Activated T-helper 1 cell treated with Interleukin-2 at 50 U/mL for 16 hours (primary cell): Measurements from ENCODE around the gene KLHL40.

ENCODE experiments used
- DNase-seq: peaks from one replicate; pipeline ENCODE4 v3.0.0-alpha.2; 2020; ENCODE audit warnings: low read depth

The KLHL40 gene

DNA sequence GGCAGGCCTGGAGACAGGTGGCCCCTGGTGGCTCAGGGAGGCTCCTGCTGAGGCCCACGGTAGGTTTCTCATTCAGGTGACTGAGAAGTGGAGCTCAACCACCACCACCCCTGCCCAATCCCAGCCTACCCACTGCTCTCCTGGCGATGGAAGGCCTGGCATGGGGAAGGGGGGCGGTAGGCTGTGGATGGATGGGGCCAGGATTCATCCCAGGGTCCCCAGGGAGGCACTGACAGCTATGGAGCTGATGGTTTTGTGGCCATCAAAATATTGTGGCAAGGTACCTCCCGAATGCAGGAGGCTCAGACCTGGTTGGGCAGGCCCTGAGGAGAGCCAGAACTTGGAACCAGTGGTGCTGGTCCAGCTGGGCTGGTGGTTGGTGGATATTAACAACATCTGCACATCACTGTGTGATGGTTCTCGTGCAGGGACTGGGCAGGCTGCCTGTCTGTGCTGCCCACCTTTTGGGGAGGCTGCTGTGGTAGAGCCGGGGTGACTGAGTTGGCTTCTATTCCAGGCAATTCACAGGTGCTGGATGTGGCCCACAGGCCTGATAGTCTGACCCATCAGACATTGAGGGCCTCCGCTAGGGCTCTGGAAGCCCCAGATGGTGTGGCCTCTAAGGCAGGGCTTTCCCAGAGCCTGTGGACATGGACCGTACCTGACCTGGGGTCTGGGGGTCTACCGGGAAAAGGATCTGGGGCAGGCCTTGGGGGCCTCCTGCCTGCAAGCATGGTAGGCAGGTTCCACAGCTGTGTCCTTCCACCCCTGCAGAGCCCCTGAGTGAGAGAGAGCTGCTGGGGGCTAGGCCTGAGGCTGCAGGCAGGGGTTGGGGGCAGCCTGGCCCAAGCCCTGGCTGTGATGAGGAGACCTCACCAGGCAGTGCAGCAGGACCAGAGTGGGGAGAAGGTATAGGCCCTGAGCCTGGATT is 28.4 kb upstream of the KLHL40 start:
- DNase-seq, result no peak

DNA sequence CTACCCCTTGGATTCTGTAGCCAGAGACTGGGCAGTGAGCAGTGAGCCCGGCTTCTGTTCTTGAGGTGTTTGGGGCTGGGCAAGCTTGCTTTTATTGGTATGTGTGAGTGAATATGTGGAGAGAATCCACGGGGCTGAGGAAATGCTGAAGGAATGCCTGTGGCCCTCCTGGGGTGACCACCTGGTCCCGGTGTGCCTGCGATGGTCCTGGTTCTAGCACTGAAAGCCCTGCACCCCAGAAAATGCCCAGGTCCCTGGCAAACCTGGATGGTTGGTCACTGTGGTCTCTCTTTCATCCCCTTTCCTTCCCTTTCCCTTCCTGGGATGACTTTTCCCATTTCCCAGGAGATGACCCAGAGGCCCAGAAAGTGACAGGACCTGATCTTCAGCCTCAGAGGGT is 27.7 kb upstream of the KLHL40 start:
- no peak for DNase-seq

DNA sequence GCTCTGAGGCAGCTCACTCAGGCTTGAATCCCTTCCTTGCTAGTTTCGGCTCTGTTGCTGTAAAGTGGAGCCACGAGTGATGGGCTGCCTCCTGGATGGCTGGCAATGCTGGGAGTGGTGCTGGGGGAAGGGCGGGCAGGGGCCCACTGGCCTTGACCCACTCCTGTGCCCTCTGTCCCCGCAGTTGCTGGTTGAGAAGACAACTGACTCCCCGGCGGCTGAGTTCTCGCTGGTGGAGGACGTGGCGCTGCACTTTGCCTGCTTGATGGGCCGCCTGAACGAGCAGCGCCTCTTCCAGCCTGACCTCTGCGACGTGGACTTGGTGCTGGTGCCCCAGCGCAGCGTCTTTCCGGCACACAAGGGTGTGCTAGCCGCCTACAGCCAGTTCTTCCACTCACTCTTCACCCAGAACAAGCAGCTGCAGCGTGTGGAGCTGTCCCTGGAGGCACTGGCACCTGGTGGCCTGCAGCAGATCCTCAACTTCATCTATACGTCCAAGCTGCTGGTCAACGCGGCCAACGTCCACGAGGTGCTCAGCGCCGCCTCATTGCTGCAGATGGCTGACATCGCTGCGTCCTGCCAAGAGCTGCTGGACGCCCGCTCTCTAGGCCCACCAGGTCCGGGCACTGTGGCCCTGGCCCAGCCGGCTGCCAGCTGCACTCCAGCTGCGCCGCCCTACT is 27.1 kb upstream of the KLHL40 start:
- no peak for DNase-seq

DNA sequence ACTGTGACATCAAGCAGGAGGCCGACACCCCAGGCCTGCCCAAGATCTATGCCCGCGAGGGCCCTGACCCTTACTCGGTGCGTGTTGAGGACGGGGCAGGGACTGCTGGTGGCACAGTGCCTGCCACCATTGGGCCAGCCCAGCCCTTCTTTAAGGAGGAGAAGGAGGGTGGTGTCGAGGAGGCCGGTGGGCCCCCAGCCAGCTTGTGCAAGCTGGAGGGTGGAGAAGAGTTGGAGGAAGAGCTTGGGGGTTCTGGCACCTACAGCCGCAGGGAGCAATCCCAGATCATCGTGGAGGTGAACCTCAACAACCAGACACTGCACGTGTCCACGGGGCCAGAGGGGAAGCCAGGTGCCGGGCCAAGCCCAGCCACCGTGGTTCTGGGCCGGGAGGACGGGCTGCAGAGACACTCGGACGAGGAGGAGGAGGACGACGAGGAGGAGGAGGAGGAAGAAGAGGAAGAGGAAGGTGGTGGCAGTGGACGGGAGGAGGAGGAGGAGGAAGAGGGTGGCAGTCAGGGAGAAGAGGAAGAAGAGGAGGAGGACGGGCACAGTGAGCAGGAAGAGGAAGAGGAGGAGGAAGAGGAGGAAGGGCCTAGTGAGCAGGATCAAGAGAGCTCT is 26.5 kb upstream of the KLHL40 start:
- no peak for DNase-seq

DNA sequence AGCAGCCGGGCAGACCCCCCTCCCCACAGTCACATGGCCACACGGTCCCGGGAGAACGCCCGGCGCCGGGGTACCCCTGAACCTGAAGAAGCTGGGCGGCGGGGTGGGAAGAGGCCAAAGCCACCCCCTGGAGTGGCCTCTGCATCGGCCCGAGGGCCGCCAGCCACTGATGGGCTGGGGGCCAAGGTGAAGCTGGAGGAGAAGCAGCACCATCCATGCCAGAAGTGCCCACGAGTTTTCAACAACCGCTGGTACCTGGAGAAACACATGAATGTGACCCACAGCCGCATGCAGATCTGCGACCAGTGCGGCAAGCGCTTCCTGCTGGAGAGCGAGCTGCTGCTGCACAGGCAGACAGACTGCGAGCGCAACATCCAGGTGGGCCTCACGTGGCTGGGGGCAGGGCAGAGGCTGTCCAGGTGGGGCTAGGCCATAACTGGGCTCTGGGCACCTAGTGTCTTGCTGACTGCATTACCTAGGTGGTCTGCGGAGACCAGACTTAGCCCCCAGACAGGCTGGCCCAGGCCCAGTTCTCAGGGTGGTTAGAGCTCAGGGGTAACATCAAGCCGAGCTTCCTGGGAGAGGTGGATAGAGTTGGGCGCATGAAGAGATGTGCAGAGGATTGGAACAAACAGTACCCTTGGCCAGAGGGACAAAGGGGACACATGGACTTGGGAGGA is 25.7 kb upstream of the KLHL40 start:
- DNase-seq, result no peak

DNA sequence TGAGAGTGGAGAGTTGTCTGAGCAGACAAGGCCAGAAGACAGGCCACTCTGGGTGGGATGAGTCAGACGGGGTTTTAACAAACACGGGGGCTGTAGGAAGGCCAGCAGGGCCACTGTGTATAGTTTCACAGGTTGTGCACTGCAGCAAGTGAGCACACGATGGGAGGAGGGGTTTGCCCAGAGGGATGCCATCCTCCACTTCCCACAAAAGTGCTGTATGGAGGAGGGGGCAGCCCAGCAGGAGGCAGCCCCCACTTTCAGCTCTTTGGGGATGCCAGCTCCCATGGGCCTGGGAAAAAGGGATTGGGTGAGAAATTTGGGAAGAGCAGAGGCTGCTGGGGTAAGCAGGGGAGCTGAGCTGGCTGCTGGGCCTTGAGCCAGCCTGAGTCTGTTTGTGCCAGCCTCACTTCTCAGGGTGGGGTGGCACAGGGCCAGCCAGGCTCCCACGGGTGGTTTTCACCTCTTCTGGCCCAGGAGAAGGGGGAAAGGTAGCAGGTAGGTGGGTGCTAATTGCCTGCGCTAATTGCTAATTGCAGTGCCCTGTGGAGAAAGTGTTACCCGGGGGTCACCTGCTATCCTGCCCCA is 25.1 kb upstream of the KLHL40 start:
- no peak for DNase-seq

DNA sequence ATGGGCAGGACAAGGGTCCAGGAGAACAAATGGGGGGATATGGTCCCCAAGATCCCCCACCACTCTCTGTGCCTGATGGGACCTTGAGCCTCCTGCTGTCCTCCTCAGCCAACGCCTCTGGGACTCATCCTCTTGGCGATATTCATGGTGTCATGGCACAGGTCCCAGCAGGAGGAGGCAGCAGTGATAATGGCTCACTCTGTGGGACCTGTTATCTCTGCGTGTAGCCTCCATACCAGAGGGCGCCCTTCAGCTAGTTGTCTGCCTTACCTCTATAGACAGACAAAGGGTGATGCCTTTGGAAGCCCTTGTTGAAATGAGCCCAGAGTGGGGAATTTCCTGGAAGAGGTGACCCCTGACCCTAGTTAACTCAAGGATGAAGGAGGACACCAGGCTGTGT is 24.4 kb upstream of the KLHL40 start:
- DNase-seq, result no peak

DNA sequence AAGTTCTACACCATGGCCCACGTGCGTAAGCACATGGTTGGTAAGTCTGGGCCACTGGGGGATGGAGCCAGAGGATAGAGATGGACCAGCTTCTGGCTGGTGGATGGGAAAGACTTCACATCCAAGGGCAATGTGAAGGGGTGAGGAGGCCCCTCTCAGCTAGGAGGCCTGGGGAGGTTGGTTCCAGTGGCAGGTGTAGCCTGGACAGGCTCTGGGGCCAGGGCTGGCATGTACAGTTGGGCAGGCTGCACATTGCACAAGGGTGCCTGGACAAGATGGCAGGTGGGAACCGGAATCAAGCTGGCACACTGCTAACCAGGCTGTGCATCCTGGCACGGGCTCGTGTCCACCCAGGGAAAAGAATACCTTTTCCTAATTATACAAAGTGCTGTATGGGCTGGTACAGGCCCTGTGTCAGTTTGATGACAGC is 23.7 kb upstream of the KLHL40 start:
- DNase-seq, result no peak

DNA sequence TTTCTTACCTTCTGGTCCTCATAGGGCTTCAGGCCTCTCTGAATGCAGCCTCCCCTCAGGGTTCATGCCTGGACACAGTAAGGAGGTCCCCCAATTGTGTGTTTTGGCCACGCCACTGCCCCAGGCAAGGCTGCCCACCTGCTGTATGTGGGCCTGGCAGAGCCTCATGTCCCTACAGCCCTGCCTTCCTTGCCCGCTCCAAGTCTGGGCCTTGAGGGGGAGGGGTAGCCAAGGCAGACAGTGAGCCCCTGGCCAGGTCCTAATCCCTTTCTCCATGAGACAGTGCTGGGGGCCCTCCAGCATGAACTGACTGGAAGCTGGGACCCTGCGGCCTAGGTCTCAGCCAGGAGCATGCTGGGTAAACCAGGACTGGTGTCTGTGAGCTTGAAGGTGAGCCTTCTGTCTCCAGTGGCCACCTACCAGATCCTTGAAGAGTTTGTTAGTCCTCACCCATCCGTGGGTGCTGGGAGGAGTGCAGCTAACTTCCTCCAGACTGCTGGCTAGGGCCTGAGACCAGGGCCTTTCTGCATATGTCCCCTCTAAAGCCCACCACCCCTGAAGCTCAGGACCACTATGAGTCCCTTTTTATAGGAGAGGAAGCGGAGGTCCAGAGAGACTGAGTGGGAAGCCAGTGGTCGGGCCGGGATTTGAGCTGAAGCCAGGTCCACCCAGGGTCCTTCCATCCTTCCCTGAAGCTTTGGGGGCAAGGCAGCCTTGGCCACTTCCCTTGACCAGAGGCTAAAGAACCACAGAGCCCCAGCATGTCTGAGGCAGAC is 23.1 kb upstream of the KLHL40 start:
- no peak for DNase-seq

DNA sequence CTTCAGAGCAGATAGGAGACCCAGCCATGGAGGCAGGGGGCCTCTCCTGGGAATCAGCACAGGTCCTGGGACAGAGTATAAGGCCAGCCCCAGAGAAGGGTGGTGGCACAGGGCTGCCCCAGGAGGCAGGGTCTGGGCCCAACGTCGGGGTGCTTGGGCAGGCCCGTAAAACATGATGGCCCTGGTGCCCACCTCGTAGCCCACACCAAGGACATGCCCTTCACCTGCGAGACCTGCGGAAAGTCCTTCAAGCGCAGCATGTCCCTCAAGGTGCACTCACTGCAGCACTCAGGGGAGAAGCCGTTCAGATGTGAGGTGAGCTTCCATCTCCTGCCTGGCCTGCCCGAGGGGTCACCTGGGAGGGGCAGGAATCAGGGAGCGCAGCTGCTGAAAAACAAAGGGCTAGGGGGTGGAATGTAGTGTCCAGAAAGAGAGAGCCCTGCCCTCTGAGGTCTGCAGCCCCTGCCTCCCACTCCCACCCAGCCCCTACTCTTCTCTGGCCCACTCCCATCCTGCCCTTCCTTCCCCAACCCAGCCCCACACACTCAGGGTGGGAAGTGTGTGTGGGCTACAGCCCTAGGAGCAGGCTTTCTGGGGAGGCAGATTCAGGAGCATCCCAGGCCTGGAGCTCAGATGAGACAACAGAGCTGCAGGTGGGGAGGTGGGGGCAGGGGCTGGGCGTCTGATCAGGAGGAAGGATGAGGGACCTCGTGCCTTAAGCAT is 22.4 kb upstream of the KLHL40 start:
- no peak for DNase-seq

DNA sequence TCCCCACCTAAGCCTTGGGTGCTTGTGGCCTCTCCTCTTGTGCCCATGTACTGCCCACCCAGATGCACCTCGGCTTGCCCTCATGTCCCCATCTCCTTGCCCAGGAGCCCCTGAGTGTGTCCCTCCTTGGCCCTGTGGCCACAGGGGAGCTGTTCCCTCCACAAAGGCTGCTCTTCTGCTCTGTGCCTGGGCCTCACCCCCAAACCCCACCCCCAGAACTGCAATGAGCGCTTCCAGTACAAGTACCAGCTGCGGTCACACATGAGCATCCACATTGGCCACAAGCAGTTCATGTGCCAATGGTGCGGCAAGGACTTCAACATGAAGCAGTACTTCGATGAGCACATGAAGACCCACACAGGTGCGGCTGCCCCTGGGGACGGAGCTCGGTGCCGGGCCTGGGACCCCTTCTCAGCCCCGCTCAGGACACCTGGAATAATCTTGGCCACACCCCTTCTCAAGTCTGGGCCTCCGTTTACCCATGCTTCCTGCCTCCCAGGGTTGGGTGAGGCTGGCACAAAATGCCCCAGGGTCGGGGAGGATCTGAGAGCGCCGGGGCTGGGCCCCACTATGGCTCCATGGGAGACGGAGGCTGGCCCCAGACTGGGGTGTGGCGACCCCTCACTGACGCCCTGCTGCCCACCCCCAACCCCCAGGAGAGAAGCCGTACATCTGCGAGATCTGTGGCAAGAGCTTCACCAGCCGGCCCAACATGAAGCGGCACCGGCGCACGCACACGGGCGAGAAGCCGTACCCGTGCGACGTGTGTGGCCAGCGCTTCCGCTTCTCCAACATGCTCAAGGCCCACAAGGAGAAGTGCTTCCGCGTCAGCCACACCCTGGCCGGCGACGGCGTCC is 21.5 kb upstream of the KLHL40 start:
- no peak for DNase-seq

DNA sequence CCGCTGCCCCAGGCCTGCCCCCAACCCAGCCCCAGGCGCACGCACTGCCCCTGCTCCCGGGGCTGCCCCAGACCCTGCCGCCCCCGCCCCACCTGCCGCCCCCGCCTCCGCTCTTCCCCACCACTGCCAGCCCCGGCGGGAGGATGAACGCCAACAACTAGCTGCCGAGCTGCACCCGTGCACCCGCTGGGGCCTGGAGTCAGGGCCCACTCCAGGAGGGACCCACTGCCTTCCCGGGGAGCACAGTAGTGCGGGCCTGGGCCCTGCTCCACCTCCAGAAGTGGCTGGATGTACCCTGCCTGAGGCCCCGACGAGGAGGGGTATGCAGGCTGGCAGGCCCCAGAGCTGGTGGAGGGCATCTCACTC is 20.9 kb upstream of the KLHL40 start:
- no peak for DNase-seq

DNA sequence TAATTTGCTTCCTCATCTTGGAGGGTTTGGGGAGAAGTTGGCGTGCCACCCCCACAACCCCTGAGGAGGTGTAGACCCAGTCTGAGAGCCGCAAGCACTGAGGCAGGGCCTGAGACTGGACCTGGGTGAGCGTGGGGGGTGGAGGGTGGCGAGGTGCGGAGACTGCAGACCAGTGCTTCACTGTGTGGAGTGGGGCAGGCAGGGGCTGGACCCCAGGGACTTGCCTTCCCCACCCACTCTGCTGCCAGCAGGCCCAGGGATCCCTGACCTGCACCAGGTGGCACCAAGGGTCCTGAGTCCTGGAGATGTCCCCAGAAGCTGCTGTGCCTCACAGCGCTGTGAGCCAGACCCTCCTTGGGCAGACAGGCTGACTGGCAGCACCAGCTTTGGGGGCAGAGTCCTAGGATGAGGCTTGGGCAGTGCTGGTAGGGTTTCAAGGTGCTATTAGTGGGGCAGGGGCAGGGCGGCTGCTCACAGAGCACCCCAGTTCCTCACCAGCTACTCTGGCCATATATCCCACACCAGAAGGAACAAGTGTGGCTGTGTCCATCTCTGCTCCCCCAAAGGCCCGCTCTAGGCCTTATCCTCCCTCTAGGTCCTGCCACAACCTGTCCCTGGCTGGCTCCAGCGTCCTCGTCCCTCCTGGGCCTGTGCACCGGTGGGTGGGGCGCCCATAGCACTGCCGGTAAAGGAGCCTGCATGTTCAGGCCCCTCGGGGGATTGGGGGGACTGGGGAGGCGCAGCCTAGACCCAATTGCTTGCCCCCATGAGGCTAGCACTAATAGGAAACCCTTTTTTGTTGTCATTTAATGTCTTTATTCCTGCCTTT is 20.1 kb upstream of the KLHL40 start:
- no peak for DNase-seq

DNA sequence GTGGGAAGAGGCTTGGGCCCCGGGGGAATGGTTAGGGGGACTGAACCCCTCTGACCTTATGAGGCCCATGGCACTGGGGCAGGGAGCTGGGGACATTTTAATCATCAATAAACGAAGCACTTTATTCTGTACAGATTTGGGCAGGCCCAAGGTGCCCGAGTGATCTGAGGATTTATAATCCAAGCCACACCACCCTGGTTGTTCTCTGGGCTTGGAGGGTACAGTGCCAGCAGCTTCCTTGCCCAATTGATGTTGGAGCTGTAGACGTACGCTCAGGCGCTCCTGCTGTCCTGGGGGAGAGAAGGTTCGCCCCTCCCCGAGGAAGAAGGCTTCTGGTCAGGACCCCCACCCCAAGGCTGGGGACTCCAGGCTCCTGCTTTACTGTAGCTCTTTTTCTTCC is 19.3 kb upstream of the KLHL40 start:
- DNase-seq, result no peak

DNA sequence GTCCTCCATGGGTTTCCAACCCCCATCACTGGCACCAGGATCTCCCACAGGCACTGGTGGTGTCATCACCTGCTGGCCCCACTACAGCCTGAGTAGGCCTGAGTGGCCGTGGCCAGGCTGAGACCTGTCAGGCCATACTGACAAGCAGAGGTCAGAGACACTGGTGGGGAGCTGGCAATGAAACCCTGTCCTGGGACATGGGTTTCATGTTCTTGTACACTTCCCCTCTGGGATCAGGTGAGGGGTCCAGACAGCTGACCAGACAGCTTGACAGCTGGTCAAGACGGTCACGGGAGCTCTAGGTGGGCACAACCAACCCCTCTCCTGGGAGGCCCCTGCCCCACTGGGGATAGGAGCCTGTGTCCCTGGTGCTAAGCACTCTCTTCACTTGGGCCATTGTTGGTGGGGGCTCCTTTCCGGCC is 18.7 kb upstream of the KLHL40 start:
- DNase-seq, result no peak

DNA sequence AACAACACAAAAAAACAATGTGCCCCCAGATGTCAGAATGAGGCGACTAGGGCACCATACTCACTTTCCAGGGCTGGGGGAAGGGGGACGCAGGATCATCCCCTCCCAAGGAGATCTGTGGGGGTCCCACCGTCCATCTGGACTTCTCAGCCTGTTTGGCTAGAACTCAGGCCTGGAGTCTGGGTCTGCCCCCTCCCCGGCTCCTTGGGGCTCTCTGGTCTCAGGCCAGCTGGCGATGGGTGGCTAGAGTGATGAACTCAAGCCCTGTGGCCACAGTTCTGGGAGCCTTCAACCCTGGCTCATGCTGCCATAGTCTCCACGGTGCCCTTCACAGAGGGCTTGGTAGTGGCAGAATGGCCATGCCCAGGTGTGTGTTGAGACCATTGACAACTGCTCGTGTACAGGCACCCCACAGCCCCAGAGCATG is 18.2 kb upstream of the KLHL40 start:
- no peak for DNase-seq

DNA sequence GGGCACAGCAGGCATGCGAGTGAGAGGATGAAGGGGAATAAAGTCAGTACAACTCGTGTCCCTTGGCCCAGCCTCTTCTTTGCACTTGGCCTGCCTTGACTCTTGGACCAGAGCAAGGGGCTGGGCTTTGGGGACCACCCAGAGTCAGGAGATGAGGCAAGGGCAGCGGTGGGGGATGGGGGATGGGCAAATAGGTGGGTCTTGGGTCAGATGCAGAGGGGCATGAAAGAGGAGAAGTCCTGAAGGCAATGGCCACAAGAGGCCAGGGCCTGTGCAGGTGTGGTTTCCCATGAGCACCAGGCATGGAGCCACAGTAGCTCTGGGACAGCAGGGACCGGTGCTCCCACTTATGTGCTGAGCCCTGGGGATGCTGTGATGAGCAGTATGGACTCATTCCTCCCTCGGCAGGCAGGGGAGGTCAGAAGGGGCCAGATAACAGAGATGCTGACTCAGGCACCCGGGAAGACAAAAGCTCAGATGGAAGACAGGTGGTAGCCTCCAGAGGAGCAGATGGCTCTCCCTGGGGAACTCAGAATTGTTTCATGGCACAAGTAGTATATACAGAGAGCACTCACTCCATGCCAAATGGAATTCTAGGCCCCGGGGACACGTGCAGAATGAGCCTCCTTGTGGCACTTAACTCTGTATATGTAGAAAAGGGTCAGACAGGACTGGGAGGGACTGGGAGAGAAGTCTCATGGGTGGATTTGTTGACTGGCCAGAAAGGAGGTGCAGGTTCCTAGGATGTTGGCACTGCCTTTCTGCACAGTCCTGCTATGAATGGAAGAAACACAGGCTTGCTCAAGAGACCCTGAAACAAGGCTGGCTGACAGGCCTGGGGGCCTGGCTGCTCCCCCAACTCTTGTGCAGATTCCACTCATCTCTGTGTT is 17.6 kb upstream of the KLHL40 start:
- no peak for DNase-seq

DNA sequence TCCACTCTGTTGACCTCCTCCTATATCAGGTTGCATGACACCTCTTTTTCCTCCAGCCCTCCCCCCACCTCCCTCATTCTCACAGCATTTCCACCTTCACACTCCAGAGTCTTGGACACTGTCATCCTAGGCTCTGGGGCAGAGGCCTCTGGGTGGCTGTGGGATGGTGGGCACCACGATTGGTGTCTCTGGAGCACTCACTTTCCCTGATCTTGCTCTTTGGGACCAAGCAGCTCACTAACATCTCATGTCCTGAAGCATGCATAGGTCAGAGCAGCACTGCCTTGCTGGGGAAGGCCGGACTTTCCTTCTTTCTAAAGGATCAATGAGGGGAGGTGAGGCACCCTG is 16.9 kb upstream of the KLHL40 start:
- DNase-seq, result no peak
